Ramos (cell line): ENCODE results near the gene PCDHGB5.

Experiments
- in situ Hi-C: fragments of 300-500 bp; cut with MboI; formaldehyde crosslinking; loops from one replicate; pipeline ENCODE4 v1.14.3; 2022; ENCODE audit warnings: low sequenced_read_pairs; ENCODE audit not compliant: unreplicated experiment

PCDHGB5 gene

GRCh38 chr5:141437221-141437620 lies 39.5 kb downstream of the PCDHGB5 start:
- in situ Hi-C loops, result no loop called here

GRCh38 chr5:141439411-141440141 lies 41.8 kb downstream of the PCDHGB5 start:
- in situ Hi-C loops, result no loop called here

- in situ Hi-C loops, result no loop called here
These were observed 42.6 kb downstream of the PCDHGB5 start for GRCh38 chr5:141440341-141440740.

GRCh38 chr5:141441571-141442170 lies 43.9 kb downstream of the PCDHGB5 start:
- in situ Hi-C loops, result no loop called here
